ENCODE results near the gene RTEL1. TPM values are rescaled to one million over a fixed set of nuclear protein-coding genes. Genes with fewer than 3 reads are reported as not detected.
"Not testable (repeated sequence)": the region's sequence is repeated elsewhere in the genome, so short reads cannot be mapped to it uniquely, and the experiment has no call there.

RTEL1 gene
- total RNA-seq, 1 experiment from 2014 or later = 33.4 TPM

- Histone ChIP-seq H3K56ac (ENCODE audit: insufficient read length, low read depth, low read length) (no peak overlapping the region), H3K23me2 (ENCODE audit: insufficient read length, low read depth, low read length, poor library complexity, severe bottlenecking) (no peaks in the 10 kb centered on the region), H2BK12ac (ENCODE audit: insufficient read length, low read depth, low read length) (no peak overlapping the region), H2BK5ac (ENCODE audit: insufficient read length, low read length) (no peak overlapping the region), H3K27me3 (ENCODE audit: insufficient read depth, low read length) (no peaks in the 10 kb centered on the region), H3K79me1 (ENCODE audit: insufficient read depth, low read depth, low read length, poor library complexity, severe bottlenecking) (peaks cover 9% of the 10 kb centered on the region), H2AK5ac (ENCODE audit: insufficient read length, low read length) (no peak overlapping the region), H2BK20ac (ENCODE audit: low read depth, low read length, poor library complexity, severe bottlenecking) (no peak overlapping the region), H2BK15ac (ENCODE audit: low read depth, low read length) (no peak overlapping the region), H3K79me2 (ENCODE audit: insufficient read depth, low read length) (no peaks in the 10 kb centered on the region; the same call in 1 of the 2 replicates), H3T11ph (ENCODE audit: low read length) (no peak overlapping the region), H3K9me3 (ENCODE audit: control insufficient read depth, low read depth, low read length) (no peaks in the 10 kb centered on the region), H4K91ac (ENCODE audit: insufficient read length, low read depth, low read length) (no peak overlapping the region), H3K18ac (ENCODE audit: insufficient read length, low read depth, low read length) (no peak overlapping the region), H4K5ac (ENCODE audit: insufficient read length, low read depth, low read length) (no peak overlapping the region), H4K20me1 (ENCODE audit: control insufficient read depth, insufficient read depth, insufficient read length) (no peaks in the 10 kb centered on the region), H3K14ac (ENCODE audit: insufficient read depth, low read length) (no peak overlapping the region), H3K4me2 (ENCODE audit: insufficient read depth, insufficient read length, low read length) (no peak overlapping the region), H4K8ac (replicated peaks; ENCODE audit: insufficient read length, low read depth, low read length) (no peak overlapping the region), H3K27ac (ENCODE audit: insufficient read length, low read depth, low read length) (no peak overlapping the region), H3K4me1 (ENCODE audit: insufficient read depth, low read length) (no peaks in the 10 kb centered on the region), H3K4ac (ENCODE audit: low read depth, low read length) (no peak overlapping the region), H2AFZ (ENCODE audit: low read length) (no peak overlapping the region), H3K23ac (ENCODE audit: insufficient read length, low read depth, low read length) (no peak overlapping the region), H2BK120ac (ENCODE audit: low read depth, low read length, poor library complexity, severe bottlenecking) (no peak overlapping the region), H3K9ac (ENCODE audit: extremely low read depth, insufficient read length, low read length) (no peak overlapping the region)
- no CpG with 5 or more reads among the region's 2 CpGs for whole genome bisulfite sequencing (ENCODE audit: extremely low coverage, insufficient read length, low lambda C conversion rate)
- no peak overlapping the region for H3K4me3 Mint-ChIP-seq
- TF ChIP-seq, protein P1, sequence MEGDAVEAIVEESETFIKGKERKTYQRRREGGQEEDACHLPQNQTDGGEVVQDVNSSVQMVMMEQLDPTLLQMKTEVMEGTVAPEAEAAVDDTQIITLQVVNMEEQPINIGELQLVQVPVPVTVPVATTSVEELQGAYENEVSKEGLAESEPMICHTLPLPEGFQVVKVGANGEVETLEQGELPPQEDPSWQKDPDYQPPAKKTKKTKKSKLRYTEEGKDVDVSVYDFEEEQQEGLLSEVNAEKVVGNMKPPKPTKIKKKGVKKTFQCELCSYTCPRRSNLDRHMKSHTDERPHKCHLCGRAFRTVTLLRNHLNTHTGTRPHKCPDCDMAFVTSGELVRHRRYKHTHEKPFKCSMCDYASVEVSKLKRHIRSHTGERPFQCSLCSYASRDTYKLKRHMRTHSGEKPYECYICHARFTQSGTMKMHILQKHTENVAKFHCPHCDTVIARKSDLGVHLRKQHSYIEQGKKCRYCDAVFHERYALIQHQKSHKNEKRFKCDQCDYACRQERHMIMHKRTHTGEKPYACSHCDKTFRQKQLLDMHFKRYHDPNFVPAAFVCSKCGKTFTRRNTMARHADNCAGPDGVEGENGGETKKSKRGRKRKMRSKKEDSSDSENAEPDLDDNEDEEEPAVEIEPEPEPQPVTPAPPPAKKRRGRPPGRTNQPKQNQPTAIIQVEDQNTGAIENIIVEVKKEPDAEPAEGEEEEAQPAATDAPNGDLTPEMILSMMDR (conservative IDR thresholded peaks at IDR 0.05) = no peak
- no peaks in the 10 kb centered on the region for H3K27me3 Mint-ChIP-seq (ENCODE audit: low read depth)
- peaks cover 0 to 2% of the 10 kb centered on the region in 2 experiments; a peak in 4 of 5 replicates for H3K9me3 Mint-ChIP-seq
- DNase-seq = no peak
- H3K36me3 Mint-ChIP-seq (ENCODE audit: insufficient read depth in 1 of 3, low read depth in 3 of 3) = peaks cover 29 to 62% (median 47%) of the 10 kb centered on the region in 3 experiments; a peak in 6 of 7 replicates
- H3K27ac Mint-ChIP-seq = no peak overlapping the region
- H3K4me1 Mint-ChIP-seq = no peaks in the 10 kb centered on the region
Observed at GRCh38 chr20:63718996-63719395, 60.9 kb downstream of the RTEL1 start.

GRCh38 chr20:63722967-63723622 is 65.0 kb downstream of the RTEL1 start:
- not testable (repeated sequence) for H2BK12ac ChIP-seq (ENCODE audit: insufficient read length, low read depth, low read length); H2AFZ ChIP-seq (ENCODE audit: low read length); H3K9me3 ChIP-seq (ENCODE audit: control insufficient read depth, low read depth, low read length); H3T11ph ChIP-seq (ENCODE audit: low read length); H3K4me3 Mint-ChIP-seq; H4K20me1 ChIP-seq (ENCODE audit: control insufficient read depth, insufficient read depth, insufficient read length); H3K14ac ChIP-seq (ENCODE audit: insufficient read depth, low read length); H3K56ac ChIP-seq (ENCODE audit: insufficient read length, low read depth, low read length); H2BK120ac ChIP-seq (ENCODE audit: low read depth, low read length, poor library complexity, severe bottlenecking); H2BK20ac ChIP-seq (ENCODE audit: low read depth, low read length, poor library complexity, severe bottlenecking); H3K23ac ChIP-seq (ENCODE audit: insufficient read length, low read depth, low read length); H3K79me1 ChIP-seq (ENCODE audit: insufficient read depth, low read depth, low read length, poor library complexity, severe bottlenecking); H3K4ac ChIP-seq (ENCODE audit: low read depth, low read length); H3K9ac ChIP-seq (ENCODE audit: extremely low read depth, insufficient read length, low read length); H3K79me2 ChIP-seq (ENCODE audit: insufficient read depth, low read length); H3K18ac ChIP-seq (ENCODE audit: insufficient read length, low read depth, low read length); H2BK5ac ChIP-seq (ENCODE audit: insufficient read length, low read length); H3K27me3 Mint-ChIP-seq (ENCODE audit: low read depth); H2BK15ac ChIP-seq (ENCODE audit: low read depth, low read length); H4K91ac ChIP-seq (ENCODE audit: insufficient read length, low read depth, low read length); H3K27me3 ChIP-seq (ENCODE audit: insufficient read depth, low read length); H3K23me2 ChIP-seq (ENCODE audit: insufficient read length, low read depth, low read length, poor library complexity, severe bottlenecking); H4K8ac ChIP-seq (replicated peaks; ENCODE audit: insufficient read length, low read depth, low read length); H3K4me1 ChIP-seq (ENCODE audit: insufficient read depth, low read length); H3K4me2 ChIP-seq (ENCODE audit: insufficient read depth, insufficient read length, low read length); H3K27ac Mint-ChIP-seq; H3K4me1 Mint-ChIP-seq; H3K27ac ChIP-seq (ENCODE audit: insufficient read length, low read depth, low read length); H3K9me3 Mint-ChIP-seq; DNase-seq; H4K5ac ChIP-seq (ENCODE audit: insufficient read length, low read depth, low read length); H2AK5ac ChIP-seq (ENCODE audit: insufficient read length, low read length)
- WGBS (ENCODE audit: extremely low coverage, insufficient read length, low lambda C conversion rate) = no CpG with 5 or more reads among the region's 2 CpGs
- H3K36me3 Mint-ChIP-seq (ENCODE audit: insufficient read depth in 1 of 3, low read depth in 3 of 3) = peaks cover 22 to 54% (median 47%) of the 10 kb centered on the region in 3 experiments
